Glomerular endothelial cell (primary cell): Measurements from ENCODE around the gene ARCN1. TPM values are rescaled to one million over a fixed set of nuclear protein-coding genes. Genes with fewer than 3 reads are reported as not detected.
"Not testable (repeated sequence)": the region's sequence is repeated elsewhere in the genome, so short reads cannot be mapped to it uniquely, and the experiment has no call there.

Experiments
- DNase-seq: peaks from one replicate; pipeline ENCODE4 v3.0.0-alpha.2; 2011; ENCODE audit warnings: low read depth, low spot score; ENCODE audit errors: extremely low read depth
- total RNA-seq: library from RNA; depleted of rRNA; stranded (reverse); fragments of >200 nt; gene quantifications from 2 replicates; pipeline ENCODE4 v1.2.3, GENCODE V29; 2015

ARCN1 gene
- total RNA-seq, 1 donor from 2014 or later: 158 TPM

- no peak for DNase-seq
Observed at GRCh38 chr11:118604566-118604965, 32.4 kb downstream of the ARCN1 start.

GRCh38 chr11:118605116-118605867, 33.1 kb downstream of the ARCN1 start:
- DNase-seq: no peak

GRCh38 chr11:118606157-118606843, 34.1 kb downstream of the ARCN1 start:
- no peak for DNase-seq

DNA sequence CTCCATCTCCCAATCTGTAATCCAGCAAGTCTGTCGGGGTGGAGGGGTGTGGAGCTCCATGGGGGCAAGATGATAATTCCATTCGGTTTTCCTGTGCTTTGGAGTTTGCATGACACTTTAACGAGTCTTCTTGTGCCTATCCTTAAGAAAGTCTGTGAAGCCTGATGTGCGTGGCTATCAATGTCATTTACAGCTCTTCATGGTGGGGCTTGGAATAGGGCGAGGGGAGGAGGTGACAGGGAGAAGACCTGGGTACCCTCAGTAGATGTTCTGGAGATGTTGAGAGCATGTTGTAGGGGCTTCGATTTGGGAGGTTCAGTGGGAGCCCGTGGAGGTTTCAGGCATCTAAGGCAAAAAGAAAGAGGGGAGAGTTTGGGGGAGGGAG, 34.6 kb downstream of the ARCN1 start:
- DNase-seq: no peak

GRCh38 chr11:118607401-118608359, 35.5 kb downstream of the ARCN1 start, which contains the start of gene PHLDB1:
Gene PHLDB1 (plus strand): TSS chr11:118607615. CDS start chr11:118613837, 6,222 bp downstream.
- no peak for DNase-seq

DNA sequence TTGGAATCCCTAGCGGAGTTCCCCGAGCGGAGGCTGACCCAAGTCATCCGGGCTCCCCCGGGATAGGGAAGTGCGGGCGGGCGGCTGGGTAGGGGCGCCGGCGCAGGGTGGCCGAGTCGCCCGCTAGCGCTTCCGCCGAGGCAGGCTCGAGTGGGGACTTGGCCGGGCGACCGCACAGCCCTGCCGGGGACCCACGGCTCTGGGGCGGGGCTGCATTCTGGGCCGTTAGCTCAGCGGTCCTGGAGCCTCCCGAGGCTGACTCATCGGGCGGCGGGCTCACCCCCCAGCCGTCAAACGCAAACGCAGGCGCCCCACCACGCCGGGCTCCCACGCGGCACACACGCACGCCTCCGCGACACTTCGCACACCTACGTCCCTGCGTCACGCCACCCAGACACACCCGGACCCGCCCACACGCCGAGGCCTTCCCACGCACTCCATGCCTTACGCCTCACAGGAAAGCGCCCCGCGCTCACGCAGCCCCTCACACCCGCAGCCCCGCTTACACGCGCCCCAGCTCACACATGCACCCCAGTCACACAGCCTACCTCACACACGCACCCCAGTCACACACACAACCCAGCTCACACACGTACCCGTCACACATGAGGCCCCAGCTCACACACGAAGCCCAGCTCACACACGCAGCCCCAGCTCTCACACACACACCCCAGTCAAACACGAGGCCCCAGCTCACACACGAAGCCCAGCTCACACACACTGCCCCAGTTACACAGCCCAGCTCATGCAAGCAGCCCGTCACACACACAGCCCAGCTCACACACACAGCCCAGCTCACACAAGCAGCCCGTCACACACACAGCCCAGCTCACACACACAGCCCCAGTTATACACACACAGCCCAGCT, 36.4 kb downstream of the ARCN1 start:
- DNase-seq: no peak

GRCh38 chr11:118609380-118610224, 37.4 kb downstream of the ARCN1 start:
- DNase-seq: no peak

GRCh38 chr11:118610225-118610772, 38.1 kb downstream of the ARCN1 start:
- DNase-seq: no peak

DNA sequence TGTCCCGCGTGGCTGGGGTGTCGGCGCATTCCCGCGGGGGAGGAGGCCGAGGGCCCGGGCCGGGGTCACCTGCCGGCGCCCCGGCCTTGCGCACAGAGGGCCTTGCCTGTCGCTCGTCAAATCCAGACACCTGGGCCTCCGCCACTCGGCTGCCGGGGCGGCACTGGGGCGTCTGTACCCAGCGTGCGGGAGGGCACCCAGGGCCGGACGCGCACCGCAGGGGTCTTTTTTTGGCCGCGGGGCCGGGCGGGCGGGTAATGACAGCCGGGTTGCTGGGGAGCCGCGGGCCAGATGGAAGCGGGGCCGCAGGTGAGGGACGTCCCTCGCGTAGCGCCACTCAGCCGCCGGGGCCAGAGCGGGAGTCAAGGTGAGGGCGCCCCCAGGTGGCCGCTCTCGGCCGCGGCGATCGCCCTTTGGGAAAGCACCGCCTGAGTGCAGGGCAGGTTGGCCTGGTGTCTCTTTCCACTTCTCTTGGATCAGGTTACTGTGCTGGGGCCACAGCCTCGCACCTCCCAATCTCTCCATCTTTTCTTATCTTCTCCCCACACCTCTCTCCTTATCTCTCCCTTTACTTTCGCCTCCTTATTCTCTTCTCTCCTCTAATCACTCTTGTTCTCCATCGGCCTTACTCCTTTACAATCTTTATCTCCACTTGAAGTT, 38.7 kb downstream of the ARCN1 start:
- no peak for DNase-seq

- DNase-seq: not testable (repeated sequence)
Observed at GRCh38 chr11:118611433-118611795, 39.2 kb downstream of the ARCN1 start.

GRCh38 chr11:118612378-118612777, 40.2 kb downstream of the ARCN1 start:
- DNase-seq: peak; percentile 83

GRCh38 chr11:118614511-118614910, 42.3 kb downstream of the ARCN1 start:
- no peak for DNase-seq

DNA sequence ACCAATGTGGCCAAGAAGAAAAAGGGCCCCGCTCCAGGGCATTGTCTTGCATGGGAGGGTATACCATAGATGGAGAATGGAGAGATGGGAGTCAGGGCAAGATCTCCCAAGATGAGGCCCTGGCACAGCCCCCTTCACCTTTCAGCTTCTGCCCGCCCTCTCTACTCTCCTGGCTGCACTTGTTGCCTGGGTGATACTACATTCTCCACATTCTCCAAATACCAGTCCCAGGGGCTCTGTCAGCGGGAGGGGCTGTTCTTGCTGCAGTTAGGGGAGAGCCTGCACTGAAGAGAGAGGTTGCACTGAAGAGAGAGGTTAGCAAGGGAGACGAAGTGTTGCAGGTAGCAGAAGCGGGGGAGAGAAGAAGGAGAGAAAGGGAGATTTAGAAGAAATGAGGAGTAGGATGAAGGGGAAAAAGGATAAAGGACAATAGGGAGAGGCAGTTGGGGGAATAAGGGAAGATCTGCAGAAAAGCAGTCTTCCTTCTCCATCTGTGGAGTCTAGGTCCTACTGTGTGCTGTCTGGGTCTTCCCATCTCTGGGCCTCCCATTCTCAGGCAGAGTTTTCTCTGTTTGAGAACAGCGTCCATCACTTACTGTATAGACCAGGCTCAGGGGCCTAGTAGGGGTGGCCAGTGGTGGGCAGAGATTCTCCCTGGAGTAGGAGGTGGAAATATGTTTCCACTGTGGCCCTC, 43.2 kb downstream of the ARCN1 start:
- DNase-seq: no peak

GRCh38 chr11:118615976-118616371, 43.8 kb downstream of the ARCN1 start:
- DNase-seq: no peak

DNA sequence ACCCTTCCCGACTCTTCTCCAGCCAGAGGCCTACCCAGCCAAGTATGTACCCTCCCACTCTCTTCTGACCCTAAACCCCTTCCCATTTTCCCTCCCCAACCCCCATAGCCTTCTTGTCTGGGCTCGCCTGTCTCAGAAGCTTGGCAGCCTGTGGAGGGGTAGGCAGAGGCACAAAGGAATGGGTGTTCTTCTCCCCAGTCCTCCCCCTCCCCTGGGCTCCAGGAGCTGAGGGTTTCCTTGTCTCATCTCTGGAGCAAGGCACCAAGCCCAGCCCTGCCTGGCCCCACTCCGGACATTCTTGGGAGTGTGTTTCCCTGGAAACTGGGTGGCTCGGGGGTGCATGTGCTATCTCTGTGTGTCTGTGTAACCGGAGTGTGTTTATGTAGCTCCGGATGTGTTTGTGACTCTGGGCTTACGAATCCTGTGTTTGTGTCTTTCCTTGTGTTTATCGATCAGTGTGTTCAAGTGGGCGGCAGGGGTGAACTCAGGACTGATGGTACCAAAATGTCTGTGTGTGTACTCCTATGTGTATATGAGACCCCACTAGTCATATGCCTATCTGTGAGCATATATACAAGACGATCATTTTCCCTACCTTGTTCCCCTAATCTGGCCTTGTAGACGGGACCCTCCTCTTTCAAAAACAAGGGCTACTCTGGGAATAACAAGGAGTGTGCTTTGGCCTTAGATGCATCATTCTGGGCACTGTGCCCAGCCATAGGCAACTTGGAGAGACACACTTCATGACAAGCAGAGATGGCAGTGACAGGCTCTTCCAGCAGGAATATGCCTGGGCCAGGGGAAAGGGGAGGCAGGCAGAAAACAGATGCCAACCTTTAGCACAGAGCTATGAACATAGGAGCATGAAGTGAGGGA, 46.1 kb downstream of the ARCN1 start:
- DNase-seq: no peak

DNA sequence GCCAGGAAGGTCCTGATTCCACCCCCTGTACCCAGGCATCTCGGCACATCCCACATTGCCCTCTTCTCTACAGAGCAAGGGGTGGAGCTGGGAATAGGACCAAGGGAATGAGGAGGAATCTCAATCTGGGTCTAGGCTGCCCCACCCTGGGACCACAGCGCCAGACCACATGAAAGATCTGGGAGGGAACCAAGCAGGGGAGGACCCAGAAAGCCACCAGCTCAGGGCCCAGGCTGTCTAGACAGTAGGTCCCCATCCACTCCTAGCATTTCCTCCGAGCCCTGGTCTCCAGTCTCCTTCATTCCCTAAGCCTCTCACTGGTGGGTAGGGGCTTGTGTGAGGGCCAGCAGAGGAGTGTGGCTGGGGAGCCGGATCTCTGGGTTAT, 46.8 kb downstream of the ARCN1 start:
- DNase-seq: no peak
